ENCODE results near the gene UBE2L5.
A peak's percentile ranks its signal among the peaks of the same experiment; 100 is the strongest.
"Not testable (repeated sequence)": the region's sequence is repeated elsewhere in the genome, so short reads cannot be mapped to it uniquely, and the experiment has no call there.

UBE2L5 gene

DNA sequence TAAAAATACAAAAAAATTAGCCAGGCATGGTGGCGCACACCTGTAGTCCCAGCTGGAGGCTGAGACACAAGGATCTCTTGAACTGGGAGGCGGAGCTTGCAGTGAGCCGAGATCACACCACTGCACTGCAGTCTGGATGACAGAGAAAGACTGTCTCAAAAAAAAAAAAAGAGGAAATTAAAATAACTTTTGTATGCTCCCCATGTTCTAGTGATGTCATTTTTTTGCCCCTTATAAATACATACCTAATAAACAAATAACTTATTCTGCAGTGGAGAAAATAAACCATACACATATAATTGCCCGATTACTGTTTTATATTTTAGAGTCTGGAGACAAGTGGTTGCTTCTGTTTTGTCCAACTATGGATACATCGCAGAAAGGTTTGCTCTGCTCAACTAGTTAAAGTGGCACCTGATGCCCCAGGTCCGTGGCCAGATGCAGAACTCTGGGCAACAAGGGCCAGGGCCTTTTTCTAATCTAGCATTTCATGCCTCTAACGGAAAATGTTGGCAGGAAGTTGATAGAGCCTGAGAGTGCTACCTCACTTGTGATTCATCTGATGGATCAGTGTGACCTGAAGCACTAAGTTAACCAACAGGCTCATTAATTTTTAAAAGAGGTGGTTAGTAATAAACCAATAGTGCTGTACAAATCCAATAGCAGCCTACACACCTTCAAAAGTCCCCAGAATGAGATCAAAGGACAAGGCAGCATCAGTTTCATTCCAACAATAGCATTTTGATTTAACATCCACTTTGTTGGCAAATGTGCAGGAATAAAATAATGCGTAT is 18.8 kb downstream of the UBE2L5 start:
- DNase-seq (no peak), ATAC-seq (peak; percentile 66)

DNA sequence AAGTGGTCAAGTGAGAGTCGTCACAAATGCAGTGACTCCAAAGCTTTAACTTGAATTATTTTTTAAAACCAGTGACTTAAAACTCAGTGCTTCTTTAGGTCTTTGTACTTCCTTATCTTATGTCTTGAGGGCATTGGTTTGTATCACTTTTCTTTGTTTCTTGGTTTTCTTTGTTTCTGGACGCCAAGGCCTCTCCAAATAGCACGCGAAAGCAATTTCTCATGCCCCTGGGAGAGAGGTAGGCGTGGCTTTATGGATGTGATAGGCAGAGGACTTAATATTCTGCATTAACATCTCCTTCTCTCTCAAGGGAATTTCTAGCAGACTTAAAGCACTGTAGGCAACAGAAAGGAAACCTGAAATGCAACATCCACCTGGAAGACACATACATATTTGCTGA is 20.6 kb downstream of the UBE2L5 start:
- no peak for DNase-seq
- no peak for ATAC-seq

DNA sequence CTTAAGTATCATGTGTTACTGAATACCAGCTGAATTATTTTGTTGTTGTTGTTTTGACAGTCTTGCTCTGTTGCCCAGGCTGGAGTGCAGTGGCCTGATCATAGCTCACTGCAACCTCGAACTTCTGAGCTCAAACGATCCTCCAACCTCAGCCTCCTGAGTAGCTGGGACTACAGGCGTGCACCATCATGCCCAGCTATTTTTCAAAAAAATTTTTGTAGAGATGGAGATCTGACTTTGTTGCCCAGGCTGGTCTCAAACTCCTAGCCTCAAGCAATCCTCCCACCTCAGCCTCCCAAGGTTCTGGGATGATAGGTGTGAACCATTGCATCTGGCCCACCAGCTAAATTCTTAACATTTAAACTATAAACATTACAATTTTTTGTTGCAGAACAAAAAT is 21.2 kb downstream of the UBE2L5 start:
- ATAC-seq, DNase-seq: not testable (repeated sequence)

DNA sequence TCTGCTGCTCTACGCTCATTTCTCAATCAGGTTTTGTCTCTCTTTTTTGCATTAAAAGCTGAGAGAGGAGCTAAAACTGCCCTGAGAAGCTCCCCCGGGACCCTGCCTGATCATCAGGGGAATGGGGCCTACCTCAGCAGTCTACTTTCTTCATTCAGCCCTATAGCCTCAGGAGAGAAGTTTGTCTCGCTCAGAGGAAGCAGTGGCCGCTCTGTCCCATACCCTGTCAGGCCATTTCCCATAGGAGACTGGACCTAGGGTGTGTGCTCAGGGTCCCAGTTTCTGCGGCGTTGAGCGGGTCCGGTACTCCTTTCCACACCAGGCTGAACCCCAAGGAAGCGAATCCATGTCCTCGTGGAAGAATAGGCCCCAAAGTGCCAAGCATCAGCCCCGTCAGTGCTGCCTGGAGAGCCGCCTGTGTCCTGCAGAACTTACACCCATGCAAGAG is 21.7 kb downstream of the UBE2L5 start:
- DNase-seq, result no peak
- no peak for ATAC-seq

DNA sequence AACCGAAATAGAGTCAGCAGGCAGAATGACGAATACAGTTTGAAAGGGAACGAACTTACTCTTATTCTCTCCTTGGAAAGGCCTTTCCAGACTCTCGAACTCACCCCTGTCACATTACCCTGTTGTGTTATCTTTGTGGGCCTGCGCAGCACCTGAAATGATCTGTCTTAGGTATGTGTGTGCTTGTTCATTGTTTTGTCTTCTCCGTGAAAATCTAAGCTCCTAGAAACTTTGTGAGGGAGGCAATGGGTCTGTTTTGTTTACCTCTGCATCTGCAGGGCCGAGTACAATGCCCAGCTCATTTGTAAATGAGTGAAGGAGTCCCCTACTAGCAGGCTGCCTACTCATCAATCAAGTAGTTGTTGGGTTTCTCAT is 23.8 kb downstream of the UBE2L5 start:
- DNase-seq (no peak), ATAC-seq (no peak)

DNA sequence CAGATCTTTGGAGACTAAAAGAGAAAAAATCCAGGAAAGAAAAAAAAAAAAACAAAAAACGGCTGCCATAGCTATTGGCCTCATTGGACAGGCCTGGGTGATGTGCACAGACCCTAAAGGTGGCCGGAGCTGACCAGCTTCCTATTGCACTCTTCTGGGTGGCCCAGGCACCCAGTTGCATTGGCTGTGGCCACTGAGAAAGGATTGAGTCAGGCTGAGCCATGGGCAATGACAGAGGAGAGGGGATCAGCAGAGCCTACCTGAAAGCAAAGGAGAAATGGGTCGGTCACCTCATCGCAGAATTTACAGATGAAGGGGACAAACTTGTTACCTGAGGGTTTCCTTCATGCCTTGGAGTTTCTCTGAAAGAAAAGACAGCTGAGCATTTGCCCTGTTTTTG is 26.1 kb downstream of the UBE2L5 start:
- no peak for DNase-seq

DNA sequence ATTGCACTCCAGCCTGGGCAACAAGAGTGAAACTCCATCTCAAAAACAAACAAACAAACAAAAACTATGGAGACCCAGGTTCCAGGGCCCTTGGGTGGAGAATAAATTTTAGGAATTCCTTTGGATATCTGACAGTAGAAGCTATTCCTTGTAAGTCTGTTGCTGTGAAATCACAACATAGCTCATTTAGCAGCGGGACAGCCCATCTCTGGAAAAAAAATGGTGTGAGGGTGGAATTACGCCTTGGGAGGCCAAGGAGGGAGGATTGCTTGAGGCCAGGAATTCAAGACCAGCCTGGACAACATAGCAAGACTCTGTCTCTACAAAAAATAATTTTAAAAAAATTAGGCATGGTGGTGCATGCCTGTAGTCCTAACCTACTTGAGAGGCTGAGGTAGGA is 27.8 kb downstream of the UBE2L5 start:
- DNase-seq, result no peak
- no peak for ATAC-seq

More for the DNA sequence above, 26.1 kb downstream of the UBE2L5 start:
- no peak for ATAC-seq

DNA sequence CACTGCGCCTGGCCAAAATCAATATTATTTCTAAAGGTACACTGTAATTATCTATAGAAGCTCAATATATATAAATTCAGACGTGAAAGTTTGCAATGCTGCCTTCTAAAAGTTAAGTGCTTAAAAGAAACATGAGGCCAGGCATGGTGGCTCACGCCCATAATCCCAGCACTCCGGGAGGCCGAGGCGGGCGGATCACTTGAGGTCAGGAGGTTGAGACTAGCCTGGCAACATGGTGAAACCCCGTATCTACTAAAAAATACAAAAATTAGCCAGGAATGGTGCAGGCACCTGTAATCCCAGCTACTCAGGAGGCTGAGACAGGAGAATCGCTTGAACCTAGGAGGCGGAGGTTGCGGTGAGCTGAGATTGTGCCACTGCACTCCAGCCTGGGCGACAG is 29.2 kb downstream of the UBE2L5 start:
- not testable (repeated sequence) for DNase-seq, ATAC-seq

DNA sequence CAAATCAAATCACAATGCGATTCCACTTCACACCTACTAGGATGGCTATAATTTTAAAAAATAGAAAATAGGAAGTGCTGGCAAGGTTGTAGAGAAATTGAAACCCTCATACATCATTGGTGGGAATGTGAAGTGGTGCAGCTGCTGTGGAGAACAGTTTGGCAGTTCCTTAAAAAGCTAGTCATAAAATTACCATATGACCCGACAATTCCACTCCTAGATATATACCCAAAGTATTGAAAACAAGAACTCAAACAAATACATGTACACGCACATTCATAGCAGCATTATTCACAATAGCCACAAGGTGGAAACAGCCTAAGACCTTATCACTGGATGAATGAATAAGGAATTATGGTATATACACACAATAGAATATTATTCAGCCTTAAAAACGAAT is 31.4 kb downstream of the UBE2L5 start:
- ATAC-seq (peak; percentile 23), DNase-seq (no peak)

DNA sequence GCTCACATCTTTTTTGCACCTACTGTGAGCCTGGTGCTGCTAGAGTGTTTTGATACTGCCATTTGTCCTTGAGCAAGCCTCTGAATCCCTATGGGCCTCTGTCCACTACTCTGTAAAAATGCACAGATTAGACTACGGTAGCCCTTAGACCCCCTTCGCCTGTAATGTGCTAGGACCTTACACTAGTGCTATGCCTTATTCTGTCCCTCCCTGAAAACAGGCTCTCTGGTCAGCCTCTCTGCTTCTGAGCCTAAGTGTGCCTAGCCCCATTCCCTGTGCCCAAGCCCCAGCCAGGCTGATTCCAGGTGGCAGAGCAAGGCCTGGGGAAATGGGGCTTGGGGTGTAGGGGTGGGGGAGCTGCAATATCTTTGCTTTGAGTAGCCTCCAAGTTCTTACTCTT is 32.7 kb downstream of the UBE2L5 start:
- DNase-seq (no peak), ATAC-seq (no peak)

DNA sequence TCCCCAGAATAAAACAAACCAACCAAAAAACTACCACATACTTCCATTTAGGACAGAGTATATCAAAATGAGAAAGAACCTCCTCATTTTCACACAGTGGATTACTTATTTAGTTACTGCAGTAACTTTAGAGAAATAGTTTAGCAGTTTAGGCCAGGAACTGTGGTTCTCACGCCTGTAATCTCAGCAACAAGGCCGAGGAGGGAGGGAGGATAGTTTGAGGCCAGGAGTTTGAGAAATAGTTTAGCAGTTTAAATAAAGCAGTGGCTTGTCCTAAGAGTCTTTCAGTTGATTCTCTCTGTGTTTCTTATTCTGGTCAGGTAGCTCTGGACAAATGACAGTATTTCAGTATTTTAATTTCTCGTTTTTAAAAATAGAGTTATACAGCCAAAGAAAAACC is 34.0 kb downstream of the UBE2L5 start:
- ATAC-seq, result no peak
- DNase-seq, result no peak

DNA sequence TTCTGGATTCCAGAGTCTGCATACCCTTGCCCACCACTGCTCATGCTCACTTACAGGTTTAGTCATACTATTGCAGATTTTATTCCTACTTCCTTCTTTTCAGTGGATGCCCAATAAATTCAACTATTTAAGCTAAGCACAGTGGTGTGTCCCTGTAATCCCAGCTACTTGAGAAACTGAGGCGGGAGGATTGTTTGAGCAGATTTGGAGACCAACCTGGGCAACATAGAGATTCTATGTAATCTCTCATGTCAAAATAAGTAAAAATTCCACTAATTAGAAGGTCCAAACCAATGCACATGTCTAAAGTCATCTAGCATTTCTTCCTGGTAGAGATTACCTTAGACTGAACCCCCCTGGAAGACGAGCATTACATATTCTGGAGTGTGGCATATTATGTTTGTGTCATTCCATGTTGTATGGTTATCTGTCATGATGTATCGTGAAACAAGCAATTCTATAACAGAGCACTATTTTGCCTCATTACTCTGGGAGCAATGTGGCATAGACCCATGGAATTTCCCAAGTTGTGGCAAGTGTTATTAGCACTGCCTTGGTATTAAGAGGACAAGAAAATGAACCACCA is 35.1 kb downstream of the UBE2L5 start:
- no peak for ATAC-seq
- DNase-seq, result no peak

DNA sequence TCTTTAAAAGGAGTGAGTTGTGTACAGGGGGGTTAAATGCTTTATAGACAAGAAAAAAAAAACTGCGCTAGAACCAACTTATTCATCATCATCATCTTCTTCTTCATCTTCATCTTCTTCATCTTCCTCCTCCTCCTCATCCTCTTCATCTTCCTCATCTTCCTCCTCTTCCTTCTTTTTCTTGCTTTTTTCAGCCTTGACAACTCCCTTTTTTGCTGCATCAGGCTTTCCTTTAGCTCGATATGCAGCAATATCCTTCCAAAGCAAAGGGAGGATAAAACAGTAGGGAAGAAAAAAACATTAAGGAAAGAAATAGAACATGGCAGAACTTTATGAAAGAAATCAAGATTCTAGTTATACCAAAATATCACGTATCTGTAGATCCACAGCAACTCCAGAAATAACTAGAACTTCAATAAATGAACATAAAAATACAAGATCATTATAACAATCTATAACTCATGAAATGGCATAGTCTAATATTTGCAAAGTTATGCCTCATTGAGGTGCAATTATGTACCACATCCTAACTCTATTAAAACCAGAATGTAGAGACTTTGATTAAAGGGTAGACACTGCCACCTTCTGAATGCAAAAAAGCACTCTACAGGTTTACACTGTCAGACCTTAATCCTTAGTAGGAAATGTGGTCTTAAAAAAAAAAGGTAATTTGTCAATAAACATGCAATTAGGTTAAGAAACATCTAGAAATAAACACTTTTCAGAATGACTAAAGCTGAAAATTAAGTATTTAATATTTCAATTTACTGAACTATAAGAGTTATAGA is 39.2 kb downstream of the UBE2L5 start:
- DNase-seq, ATAC-seq: not testable (repeated sequence)

DNA sequence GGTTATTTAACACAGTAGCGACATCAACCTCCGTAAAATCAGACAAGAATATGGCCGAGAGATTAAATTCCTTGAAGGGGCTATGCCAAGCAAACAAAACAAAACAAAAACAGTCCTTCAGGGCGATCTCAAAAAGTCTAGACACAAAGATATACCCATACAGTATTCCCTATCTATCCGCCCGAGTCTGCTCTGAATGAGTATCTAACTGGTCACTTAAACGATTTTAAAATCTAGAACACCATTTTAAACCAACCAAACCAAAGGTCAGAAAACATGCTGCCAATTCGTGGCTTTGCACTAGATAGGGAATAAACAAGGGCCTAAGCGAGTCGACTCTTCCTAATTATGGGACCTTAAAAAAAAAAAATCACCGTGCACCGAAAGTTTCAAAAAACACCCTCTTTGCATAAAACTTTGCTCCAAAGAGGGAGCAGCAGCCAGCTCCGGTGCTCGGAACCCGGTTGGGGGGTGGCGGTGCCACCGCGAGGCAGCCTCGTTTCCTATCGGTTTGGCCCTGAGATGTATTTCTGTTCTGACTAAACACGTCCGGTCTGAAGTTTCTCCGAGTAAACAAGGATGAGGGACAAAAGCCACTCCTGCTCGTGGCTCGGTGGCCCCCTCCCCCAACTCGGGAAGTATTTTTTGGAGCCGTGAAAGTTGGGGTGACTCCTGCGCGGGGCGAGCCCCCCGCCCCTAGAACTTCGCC is 41.6 kb downstream of the UBE2L5 start:
- ATAC-seq, result peak; percentile 21
- DNase-seq, result peak; percentile 74

DNA sequence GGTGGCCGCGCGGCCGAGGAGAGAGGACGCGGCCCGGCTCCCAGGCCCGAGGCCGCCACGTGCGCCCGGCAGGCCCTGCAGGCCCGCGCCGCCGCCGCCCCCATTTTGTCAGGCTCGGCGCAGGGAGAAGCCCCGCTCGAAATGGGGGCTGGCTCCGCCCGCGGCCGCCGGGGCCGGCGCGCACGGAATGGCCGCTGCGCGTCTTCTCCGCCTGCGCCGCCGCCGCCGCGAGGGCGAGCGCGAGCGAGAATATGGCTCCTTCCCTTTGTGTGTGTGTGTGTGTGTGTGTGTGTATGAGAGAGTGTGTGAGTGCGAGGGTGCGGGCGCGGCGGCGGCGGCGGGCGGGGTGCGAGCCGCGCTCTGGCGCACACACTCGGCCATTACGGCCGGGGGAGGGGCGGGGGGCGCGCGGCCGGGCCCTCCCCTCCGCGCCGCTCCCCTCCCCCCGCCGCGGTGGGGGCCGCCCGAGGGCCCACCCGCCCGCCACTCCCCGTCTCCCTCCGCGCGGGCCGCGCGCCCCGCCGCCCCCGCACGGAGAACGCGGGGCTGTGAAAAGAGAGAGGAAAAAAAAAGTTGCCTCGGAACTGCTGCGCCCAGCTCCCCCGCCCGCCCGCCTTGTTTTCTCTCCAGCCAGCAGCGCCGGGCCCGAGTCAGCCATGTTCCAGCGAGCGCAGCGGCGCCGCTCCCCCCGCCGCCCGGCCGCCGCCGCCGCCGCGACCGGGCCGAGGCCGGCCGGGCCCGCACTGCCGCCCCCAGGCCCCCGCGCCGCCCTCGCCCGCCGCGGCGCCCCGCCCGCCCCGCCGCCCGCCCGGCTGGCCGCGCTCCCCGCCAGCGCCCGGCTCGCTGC is 42.4 kb downstream of the UBE2L5 start:
- peak; percentile 79 for DNase-seq
- peak; percentile 48 for ATAC-seq

DNA sequence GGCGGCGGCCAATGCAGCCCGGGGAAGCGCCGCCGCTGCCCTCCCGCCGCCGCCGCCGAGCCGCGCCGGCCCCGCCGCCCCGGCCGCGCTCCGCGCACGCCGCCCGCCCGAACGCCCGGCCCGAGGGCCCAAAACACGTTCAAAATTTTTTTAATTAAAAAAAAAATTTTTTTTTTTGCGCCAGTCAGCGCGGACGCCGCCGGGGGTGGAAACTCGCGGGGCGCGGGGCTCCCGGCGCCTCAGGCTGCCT is 43.0 kb downstream of the UBE2L5 start:
- ATAC-seq (no peak), DNase-seq (no peak)

DNA sequence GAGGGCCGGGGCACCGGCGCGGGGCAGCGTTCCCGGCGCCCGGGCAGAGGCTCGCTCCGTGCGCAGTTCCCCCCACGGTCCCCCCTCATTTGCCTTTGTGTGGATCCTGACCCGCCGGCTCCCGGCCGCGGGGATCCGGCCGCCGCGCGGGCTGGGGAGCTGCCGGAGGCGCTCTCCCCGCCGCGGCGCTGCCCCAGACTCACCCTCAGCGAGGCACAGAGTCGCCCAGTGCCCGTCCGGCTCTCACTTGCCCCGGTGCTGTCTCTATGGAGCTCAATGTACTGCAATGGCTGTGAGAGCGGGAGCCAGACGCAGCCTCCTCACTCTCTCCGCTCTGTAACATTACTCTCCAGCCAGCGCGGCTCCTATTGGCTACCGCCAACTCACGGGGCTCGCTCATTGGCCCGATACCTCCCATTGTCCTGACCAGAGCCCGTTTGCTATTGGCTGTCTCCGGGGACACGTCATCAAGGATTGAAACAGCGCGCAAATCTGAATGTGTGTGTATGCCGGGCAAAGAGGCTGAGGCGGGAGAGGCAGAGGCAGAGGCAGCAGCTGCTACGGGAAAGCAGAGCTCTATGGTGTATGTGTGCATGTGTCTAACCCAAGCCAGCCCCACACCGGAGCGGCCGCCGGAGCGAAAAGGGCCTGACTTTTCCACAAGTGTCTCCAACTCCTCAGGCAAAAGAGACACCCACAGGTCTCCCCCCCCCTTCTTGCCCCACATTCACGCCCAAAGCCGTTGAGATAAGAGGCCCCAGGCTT is 43.5 kb downstream of the UBE2L5 start, which contains the start of gene HMGB1:
Gene HMGB1, minus strand, starts transcription at position 344 of the 765 bp plus-strand sequence. CDS start 2,256 bp downstream, outside the sequence.
- ATAC-seq, result peak; percentile 95
- DNase-seq, result peak; percentile 93

DNA sequence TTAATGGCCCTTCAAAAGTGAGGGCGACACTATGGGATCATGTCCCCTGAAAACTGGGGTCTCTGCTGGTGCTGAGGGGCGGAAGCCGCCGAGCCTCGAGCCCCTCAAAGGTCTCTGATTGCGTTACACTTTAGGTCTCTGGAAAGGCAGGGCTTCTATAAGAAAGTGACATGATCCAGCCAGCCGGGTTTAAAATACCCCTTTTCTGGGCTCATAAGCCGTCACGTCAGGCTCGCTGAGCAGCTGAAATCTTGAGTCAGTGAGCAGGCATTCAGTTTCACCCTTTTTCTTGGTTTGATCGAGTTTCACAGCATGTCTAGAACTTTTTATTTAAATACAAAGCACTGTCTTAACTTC is 44.0 kb downstream of the UBE2L5 start:
- ATAC-seq (no peak), DNase-seq (peak; percentile 35)

DNA sequence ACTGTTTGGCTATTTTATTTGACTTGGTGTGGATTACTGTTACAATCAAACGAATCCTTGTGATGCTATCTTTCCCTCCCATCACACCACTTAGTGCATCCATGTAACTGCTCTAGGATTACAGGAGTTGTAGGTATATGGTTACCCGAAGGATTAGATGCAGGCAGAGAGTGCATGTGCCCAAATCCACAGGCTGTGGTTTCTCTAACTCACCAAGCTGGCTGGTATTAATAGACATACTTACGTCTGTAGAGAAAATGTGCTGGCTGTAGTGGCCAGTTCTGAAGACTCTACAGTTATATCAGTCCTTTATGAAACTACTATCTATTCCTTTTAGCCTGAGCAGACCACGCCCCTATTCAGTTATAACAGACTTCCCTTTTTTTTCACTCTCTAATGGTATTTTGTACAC is 44.6 kb downstream of the UBE2L5 start:
- ATAC-seq (no peak), DNase-seq (no peak)

DNA sequence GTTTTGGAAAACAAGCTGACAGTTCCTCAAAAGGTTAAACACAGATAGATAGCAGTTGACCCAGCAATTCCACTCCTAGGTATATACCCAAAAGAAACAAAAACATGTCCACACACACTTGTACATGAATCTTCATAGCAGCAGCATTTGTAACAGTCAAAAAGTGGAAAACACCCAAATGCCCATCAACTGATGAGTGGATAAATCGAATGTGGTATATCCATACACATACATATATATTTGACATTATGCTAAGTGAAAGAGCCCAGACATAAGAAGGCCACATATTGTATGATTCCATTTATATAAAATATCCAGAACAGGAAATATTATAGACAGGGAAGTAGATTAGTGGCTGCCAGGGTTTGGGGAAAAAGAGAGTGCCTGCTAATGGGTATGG is 51.4 kb downstream of the UBE2L5 start:
- ATAC-seq, result no peak
- no peak for DNase-seq

Measured in stimulated activated naive CD8-positive, alpha-beta T cell treated with anti-CD3 and anti-CD28 coated beads, Interleukin-15, Interleukin-2, amounts not matched to agents 100 U/mL and 50 U/mL, for 24 hours (primary cell).